LNCAP (cell line): ENCODE data around the gene COL19A1.

Experiments used
- CTCF ChIP-seq: fragments of 450-650 bp; IDR thresholded peaks from 2 replicates; pipeline ENCODE4 v1.5.1; 2017; ENCODE audit warnings: mild to moderate bottlenecking

Gene COL19A1

GRCh38 chr6:69945192-69945591 is 78.8 kb downstream of the COL19A1 start:
- TF ChIP-seq CTCF, result no peak

GRCh38 chr6:69948479-69949114 is 82.2 kb downstream of the COL19A1 start:
- no peak for TF ChIP-seq CTCF

GRCh38 chr6:69953491-69953890 is 87.1 kb downstream of the COL19A1 start:
- TF ChIP-seq CTCF, result no peak

- no peak for TF ChIP-seq CTCF
These were observed 88.4 kb downstream of the COL19A1 start for GRCh38 chr6:69954733-69955132.

GRCh38 chr6:69957985-69958559 is 91.7 kb downstream of the COL19A1 start:
- no peak for TF ChIP-seq CTCF

GRCh38 chr6:69958978-69959377 is 92.6 kb downstream of the COL19A1 start:
- TF ChIP-seq CTCF, result no peak

GRCh38 chr6:69973138-69973537 is 106.8 kb downstream of the COL19A1 start:
- TF ChIP-seq CTCF, result no peak

GRCh38 chr6:69973763-69974162 is 107.4 kb downstream of the COL19A1 start:
- no peak for TF ChIP-seq CTCF
